Activated naive CD4-positive, alpha-beta T cell treated with anti-CD3 and anti-CD28 coated beads for 36 hours (primary cell): ENCODE measurements around the gene ARID3A. TPM values are rescaled to one million over a fixed set of nuclear protein-coding genes. Genes with fewer than 3 reads are reported as not detected.

Source experiments
- CTCF ChIA-PET: fragments of 350-600 bp; sonication (Branson Sonifier 250); formaldehyde crosslinking; loops from one replicate; lab custom pipeline; 2021; ENCODE audit warnings: antibody characterized with exemption; lab: Charles Lee
- DNase-seq: peaks from one replicate; pipeline ENCODE4 v3.0.0-alpha.2; 2020
- H3K27ac Mint-ChIP-seq: one replicate; pipeline ENCODE4 v1.8.0; 2021; ENCODE audit warnings: mild to moderate bottlenecking, mixed read lengths
- H3K27me3 Mint-ChIP-seq: one replicate; pipeline ENCODE4 v1.8.0; 2021; ENCODE audit warnings: low read depth, mixed read lengths
- H3K36me3 Mint-ChIP-seq: one replicate; pipeline ENCODE4 v1.8.0; 2021; ENCODE audit warnings: low read depth, mixed read lengths
- H3K4me1 Mint-ChIP-seq: one replicate; pipeline ENCODE4 v1.8.0; 2021; ENCODE audit warnings: low read depth, mixed read lengths
- H3K4me3 Mint-ChIP-seq: one replicate; pipeline ENCODE4 v1.8.0; 2021; ENCODE audit warnings: mild to moderate bottlenecking, moderate library complexity, mixed read lengths
- H3K9me3 Mint-ChIP-seq: one replicate; pipeline ENCODE4 v1.8.0; 2021; ENCODE audit warnings: mixed read lengths
- intact Hi-C: fragments of 100-400 bp; cut with micrococcal nuclease; formaldehyde crosslinking; loops from one replicate; pipeline ENCODE4 v1.15.1; 2023
- total RNA-seq, 2 experiments: library from RNA; stranded (reverse); gene quantifications; one replicate each; pipeline ENCODE4 v1.2.3, GENCODE V29; 2021

Gene ARID3A
- total RNA-seq, 2 experiments from 2014 or later: 23.1 to 28.4 TPM

DNA sequence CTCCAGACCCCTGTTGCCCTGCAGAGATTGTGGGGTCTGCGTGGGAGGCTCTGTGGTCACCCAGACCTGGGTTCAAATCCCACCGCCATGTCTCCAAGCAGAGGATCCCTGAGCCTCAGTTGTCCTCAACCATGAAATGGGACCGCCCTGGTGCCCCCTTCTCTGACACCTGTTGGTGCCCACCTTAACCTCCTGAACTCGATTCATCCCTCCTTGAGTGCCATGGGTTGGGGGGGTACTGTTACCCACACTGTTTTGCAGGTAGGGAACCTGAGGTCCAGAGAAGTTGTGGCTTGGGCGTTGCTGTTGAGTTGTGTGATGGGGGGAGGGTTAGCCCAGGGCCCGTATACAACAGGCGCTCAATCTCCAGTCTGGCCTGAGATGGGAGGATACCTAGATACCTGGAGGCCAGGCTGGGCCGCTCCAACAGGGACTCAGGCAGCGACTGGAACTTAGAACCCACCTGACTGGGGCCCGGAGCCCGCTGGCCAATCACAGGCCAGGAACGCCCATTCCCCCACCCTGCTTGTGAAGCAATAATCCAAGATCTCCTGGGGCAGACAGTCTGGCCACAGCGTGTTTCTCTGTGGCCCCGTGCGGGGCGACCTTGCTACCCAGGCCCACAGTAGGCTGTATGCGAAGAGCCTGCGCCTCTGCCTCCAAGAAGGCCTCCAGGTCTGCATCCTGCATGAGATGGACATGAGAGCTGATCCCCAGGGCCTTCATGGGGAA, 2.8 kb downstream of the ARID3A start:
- intact Hi-C loops: loop anchor here (5.0 kb wide), 2 partner anchors 169 to 264 kb away; partner anchors contain the start of gene POLR2E
- CTCF ChIA-PET: no interaction called here
- H3K27ac Mint-ChIP-seq: no peak overlapping the region

GRCh38 chr19:929203-929890, 3.5 kb downstream of the ARID3A start:
- no peak for DNase-seq
- no peak overlapping the region for H3K4me3 Mint-ChIP-seq
- no peak overlapping the region for H3K27ac Mint-ChIP-seq
- H3K4me1 Mint-ChIP-seq: peaks cover 12% of the 10 kb centered on the region
- intact Hi-C loops: loop anchor here (5.0 kb wide), 2 partner anchors 168 to 263 kb away; partner anchors contain the start of gene POLR2E
- CTCF ChIA-PET: no interaction called here
- no peaks in the 10 kb centered on the region for H3K27me3 Mint-ChIP-seq
- peaks cover 2% of the 10 kb centered on the region for H3K36me3 Mint-ChIP-seq
- H3K9me3 Mint-ChIP-seq: no peaks in the 10 kb centered on the region

More for the DNA sequence above, 2.8 kb downstream of the ARID3A start:
- no peaks in the 10 kb centered on the region for H3K9me3 Mint-ChIP-seq
- DNase-seq: no peak
- no peak overlapping the region for H3K4me3 Mint-ChIP-seq
- peaks cover 12% of the 10 kb centered on the region for H3K4me1 Mint-ChIP-seq
- H3K36me3 Mint-ChIP-seq: peaks cover 2% of the 10 kb centered on the region
- H3K27me3 Mint-ChIP-seq: no peaks in the 10 kb centered on the region

DNA sequence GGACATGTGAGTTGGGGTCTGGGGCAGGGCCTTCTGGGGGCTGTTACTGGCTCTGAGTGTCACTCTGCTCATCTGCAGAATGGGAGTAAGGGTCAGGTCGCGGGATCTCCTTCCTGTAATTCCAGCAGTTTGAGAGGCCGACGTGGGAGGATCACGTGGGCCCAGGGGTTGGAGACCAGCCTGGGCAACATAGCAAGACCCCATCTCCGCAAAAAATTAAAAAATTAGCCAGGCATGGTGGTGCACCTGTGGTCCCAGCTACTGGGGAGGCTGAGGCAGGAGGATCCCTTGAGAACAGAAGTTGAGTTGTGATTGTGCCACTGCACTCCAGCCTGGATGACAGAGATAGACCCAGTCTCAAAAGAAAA, 4.0 kb downstream of the ARID3A start:
- peaks cover 2% of the 10 kb centered on the region for H3K36me3 Mint-ChIP-seq
- intact Hi-C loops: loop anchor here (5.0 kb wide), 2 partner anchors 167 to 262 kb away; partner anchors contain the start of gene POLR2E
- no peak for DNase-seq
- H3K9me3 Mint-ChIP-seq: no peaks in the 10 kb centered on the region
- peak overlapping the region; percentile 9 for H3K4me3 Mint-ChIP-seq
- no peak overlapping the region for H3K27ac Mint-ChIP-seq
- peaks cover 11% of the 10 kb centered on the region for H3K4me1 Mint-ChIP-seq
- H3K27me3 Mint-ChIP-seq: no peaks in the 10 kb centered on the region
- CTCF ChIA-PET: interaction anchor here (0.6 kb wide), 1 partner anchor 166 kb away, joined by 3 read pairs; no protein-coding TSS in a partner anchor

DNA sequence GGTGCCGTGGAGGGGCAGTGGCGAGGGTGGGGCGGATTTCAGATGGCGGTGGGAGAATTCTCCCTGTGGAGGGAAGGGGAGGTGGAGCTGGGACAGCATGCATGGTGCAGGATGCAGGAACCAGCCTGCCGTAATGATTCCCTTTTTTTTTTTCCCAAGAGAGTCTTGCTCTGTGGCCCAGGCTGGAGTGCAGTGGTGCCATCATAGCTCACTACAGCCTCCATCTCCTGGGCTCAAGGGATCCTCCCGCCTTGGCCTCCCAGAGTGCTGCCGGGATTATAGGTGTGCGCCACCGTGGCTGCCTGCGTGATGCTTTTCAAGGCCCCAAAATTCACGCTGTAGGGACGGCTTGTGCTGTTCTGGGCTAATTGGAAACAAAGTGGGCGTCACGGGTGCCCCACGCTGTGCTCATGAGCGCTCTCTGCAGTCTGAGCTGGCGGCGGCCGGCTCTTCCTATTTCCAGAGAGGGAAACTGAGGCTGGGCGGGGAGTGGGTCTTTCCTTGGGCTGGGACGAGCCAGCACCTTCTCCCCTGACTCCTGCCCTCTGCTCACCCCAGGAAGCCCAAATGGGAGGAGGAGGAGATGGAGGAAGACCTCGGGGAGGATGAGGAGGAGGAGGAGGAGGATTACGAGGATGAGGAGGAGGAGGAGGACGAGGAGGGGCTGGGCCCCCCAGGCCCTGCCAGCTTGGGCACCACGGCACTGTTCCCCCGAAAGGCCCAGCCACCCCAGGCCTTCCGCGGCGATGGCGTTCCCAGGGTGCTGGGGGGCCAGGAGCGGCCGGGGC, 6.2 kb downstream of the ARID3A start:
- Mint-ChIP-seq H3K4me1 (peaks cover 14% of the 10 kb centered on the region), H3K9me3 (no peaks in the 10 kb centered on the region), H3K4me3 (no peak overlapping the region), H3K36me3 (peaks cover 2% of the 10 kb centered on the region), H3K27me3 (no peaks in the 10 kb centered on the region), H3K27ac (no peak overlapping the region)
- no peak for DNase-seq
- intact Hi-C loops: no loop called here
- CTCF ChIA-PET: interaction anchor here (1.1 to 1.3 kb wide), 3 partner anchors 9 to 52 kb away, joined by 3 to 8 read pairs (median 4); partner anchors contain the start of gene WDR18

DNA sequence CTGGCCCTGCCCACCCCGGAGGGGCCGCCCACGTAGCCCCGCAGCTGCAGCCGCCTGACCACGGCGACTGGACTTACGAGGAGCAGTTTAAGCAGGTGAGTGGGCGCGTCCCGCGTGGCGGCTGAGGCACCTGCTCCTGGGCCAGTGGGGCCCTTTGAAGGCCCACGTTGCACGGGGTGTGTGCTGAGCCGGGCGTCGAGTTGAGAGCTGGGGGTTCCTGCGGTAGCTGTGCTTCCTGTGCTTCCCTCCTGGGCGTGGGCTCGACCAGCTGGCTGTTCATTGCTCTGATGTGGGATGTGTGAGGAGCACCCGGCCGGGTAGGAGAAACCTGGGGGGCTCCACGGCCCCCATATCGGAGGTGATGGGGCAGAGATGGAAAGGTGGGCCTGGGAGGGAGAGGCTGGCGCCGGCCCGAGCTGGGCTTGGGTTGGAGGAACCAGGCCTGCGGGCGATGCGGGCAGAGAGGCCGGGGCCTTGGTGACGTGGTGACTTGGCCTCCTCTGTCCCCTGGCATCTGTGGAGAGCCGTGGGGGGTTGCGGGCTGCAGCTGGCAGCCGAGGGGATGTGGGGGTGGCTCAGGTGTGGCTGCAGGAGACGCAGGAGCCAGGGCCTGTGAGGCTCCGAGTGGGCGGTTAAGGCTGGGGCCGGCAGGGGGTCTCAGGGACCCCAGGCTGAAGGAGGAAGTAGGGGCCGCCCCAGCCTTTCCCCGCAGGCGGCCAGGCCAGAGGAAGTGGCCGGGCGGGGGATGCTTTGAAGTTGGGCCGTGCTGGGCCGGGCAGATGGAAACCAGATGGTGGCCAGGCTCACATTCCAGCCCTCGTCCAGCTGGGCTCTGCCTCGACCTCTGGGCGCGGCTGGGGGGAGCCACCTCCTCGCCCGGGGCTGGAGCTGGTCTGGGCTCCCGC, 7.1 kb downstream of the ARID3A start:
- DNase-seq: peak; percentile 54
- intact Hi-C loops: no loop called here
- Mint-ChIP-seq H3K4me3 (peak overlapping the region; percentile 63), H3K27ac (no peak overlapping the region), H3K27me3 (no peaks in the 10 kb centered on the region), H3K4me1 (peaks cover 20% of the 10 kb centered on the region), H3K36me3 (peaks cover 5% of the 10 kb centered on the region), H3K9me3 (no peaks in the 10 kb centered on the region)
- CTCF ChIA-PET: interaction anchor here (1.1 to 1.5 kb wide), 4 partner anchors 9 to 70 kb away, joined by 3 to 8 read pairs (median 4); partner anchors contain the start of gene WDR18

GRCh38 chr19:933553-933882, 7.7 kb downstream of the ARID3A start:
- no peak overlapping the region for H3K4me3 Mint-ChIP-seq
- H3K27me3 Mint-ChIP-seq: no peaks in the 10 kb centered on the region
- no peak overlapping the region for H3K27ac Mint-ChIP-seq
- H3K4me1 Mint-ChIP-seq: peaks cover 25% of the 10 kb centered on the region
- CTCF ChIA-PET: interaction anchor here (1.1 to 1.5 kb wide), 2 partner anchors 10 to 70 kb away, joined by 4 to 5 read pairs; no protein-coding TSS in a partner anchor
- H3K36me3 Mint-ChIP-seq: peaks cover 5% of the 10 kb centered on the region
- DNase-seq: no peak
- H3K9me3 Mint-ChIP-seq: no peaks in the 10 kb centered on the region
- intact Hi-C loops: no loop called here

- Mint-ChIP-seq H3K4me3 (no peak overlapping the region), H3K27ac (no peak overlapping the region), H3K27me3 (no peaks in the 10 kb centered on the region), H3K36me3 (peaks cover 5% of the 10 kb centered on the region), H3K9me3 (no peaks in the 10 kb centered on the region), H3K4me1 (peaks cover 25% of the 10 kb centered on the region)
- CTCF ChIA-PET: interaction anchor here (1.5 kb wide), 1 partner anchor 71 kb away, joined by 5 read pairs; no protein-coding TSS in a partner anchor
- no peak for DNase-seq
- intact Hi-C loops: no loop called here
Measured at GRCh38 chr19:934197-934840, 8.5 kb downstream of the ARID3A start.

GRCh38 chr19:934865-935479, 9.1 kb downstream of the ARID3A start:
- H3K4me3 Mint-ChIP-seq: no peak overlapping the region
- no peaks in the 10 kb centered on the region for H3K9me3 Mint-ChIP-seq
- peaks cover 28% of the 10 kb centered on the region for H3K4me1 Mint-ChIP-seq
- CTCF ChIA-PET: no interaction called here
- no peaks in the 10 kb centered on the region for H3K27me3 Mint-ChIP-seq
- DNase-seq: no peak
- no peak overlapping the region for H3K27ac Mint-ChIP-seq
- intact Hi-C loops: no loop called here
- peaks cover 8% of the 10 kb centered on the region for H3K36me3 Mint-ChIP-seq

DNA sequence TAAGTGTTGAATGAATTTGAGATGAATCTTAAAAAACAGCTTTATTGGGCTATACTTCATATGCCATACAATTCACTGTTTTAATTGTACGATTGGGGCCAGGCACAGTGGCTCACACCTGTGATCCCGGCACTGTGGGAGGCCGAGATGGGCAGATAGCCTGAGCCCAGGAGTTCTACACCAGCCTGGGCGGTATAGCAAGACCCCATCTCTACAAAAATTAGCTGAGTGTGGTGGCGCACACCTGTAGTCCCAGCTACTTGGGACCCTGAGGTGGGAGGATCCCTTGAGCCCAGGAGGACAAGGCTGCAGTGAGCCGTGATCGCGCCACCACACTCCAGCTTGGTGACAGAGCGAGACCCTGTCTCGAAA, 10.3 kb downstream of the ARID3A start:
- Mint-ChIP-seq H3K4me1 (peaks cover 33% of the 10 kb centered on the region), H3K4me3 (no peak overlapping the region), H3K36me3 (peaks cover 8% of the 10 kb centered on the region), H3K27me3 (no peaks in the 10 kb centered on the region), H3K27ac (no peak overlapping the region), H3K9me3 (no peaks in the 10 kb centered on the region)
- no peak for DNase-seq
- intact Hi-C loops: no loop called here
- CTCF ChIA-PET: no interaction called here

DNA sequence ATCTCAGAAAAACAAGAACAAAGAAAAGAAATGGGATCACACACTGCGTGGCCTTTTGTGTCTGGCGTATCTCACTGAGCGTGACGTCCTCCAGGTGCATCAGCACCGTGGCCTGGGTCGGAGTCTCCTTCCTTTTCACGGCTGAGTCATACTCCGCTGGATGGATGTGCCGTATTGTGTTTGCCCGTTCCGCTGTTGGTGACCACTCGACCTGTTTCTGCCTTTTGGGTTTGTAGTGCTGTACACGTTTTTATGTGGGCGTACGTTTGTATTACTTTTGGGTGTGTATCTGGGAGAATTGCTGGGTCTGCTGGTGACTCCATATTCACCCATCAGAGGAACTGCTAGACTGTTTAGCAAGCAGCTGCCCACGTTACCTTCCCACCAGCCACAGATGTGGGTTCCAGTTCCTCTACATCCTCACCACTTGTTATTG, 11.4 kb downstream of the ARID3A start:
- intact Hi-C loops: no loop called here
- H3K36me3 Mint-ChIP-seq: peaks cover 8% of the 10 kb centered on the region
- H3K9me3 Mint-ChIP-seq: no peaks in the 10 kb centered on the region
- peak; percentile 45 for DNase-seq
- H3K4me3 Mint-ChIP-seq: no peak overlapping the region
- H3K4me1 Mint-ChIP-seq: peaks cover 35% of the 10 kb centered on the region
- H3K27me3 Mint-ChIP-seq: no peaks in the 10 kb centered on the region
- CTCF ChIA-PET: no interaction called here
- H3K27ac Mint-ChIP-seq: no peak overlapping the region
